Measurements from ENCODE around the gene SETDB2.
A peak's percentile ranks its signal among the peaks of the same experiment; 100 is the strongest.

SETDB2 gene

GRCh38 chr13:49428041-49428763 is 15.9 kb upstream of the SETDB2 start:
- TF ChIP-seq CTCF (conservative IDR thresholded peaks at IDR 0.05; ENCODE audit: control insufficient read depth, insufficient read depth, low read depth, low read length), result no peak
- no peak for DNase-seq (ENCODE audit: low read depth)
- H3K4me3 ChIP-seq (ENCODE audit: control insufficient read depth, low read depth, low read length), result no peak overlapping the region

- no peak for DNase-seq (ENCODE audit: low read depth)
- no peak for TF ChIP-seq CTCF (conservative IDR thresholded peaks at IDR 0.05; ENCODE audit: control insufficient read depth, insufficient read depth, low read depth, low read length)
- H3K4me3 ChIP-seq (ENCODE audit: control insufficient read depth, low read depth, low read length), result no peak overlapping the region
Measured at GRCh38 chr13:49429121-49429520, 15.0 kb upstream of the SETDB2 start.

GRCh38 chr13:49435992-49436391 is 8.1 kb upstream of the SETDB2 start:
- H3K4me3 ChIP-seq (ENCODE audit: control insufficient read depth, low read depth, low read length), result no peak overlapping the region
- peak; percentile 56 for DNase-seq (ENCODE audit: low read depth)
- TF ChIP-seq CTCF (conservative IDR thresholded peaks at IDR 0.05; ENCODE audit: control insufficient read depth, insufficient read depth, low read depth, low read length), result no peak

GRCh38 chr13:49436890-49437289 is 7.2 kb upstream of the SETDB2 start:
- peak; percentile 19 for TF ChIP-seq CTCF (conservative IDR thresholded peaks at IDR 0.05; ENCODE audit: control insufficient read depth, insufficient read depth, low read depth, low read length)
- DNase-seq (ENCODE audit: low read depth), result peak; percentile 79
- no peak overlapping the region for H3K4me3 ChIP-seq (ENCODE audit: control insufficient read depth, low read depth, low read length)

- no peak overlapping the region for H3K4me3 ChIP-seq (ENCODE audit: control insufficient read depth, low read depth, low read length)
- DNase-seq (ENCODE audit: low read depth), result no peak
- TF ChIP-seq CTCF (conservative IDR thresholded peaks at IDR 0.05; ENCODE audit: control insufficient read depth, insufficient read depth, low read depth, low read length), result no peak
Measured at GRCh38 chr13:49437705-49438104, 6.4 kb upstream of the SETDB2 start.

GRCh38 chr13:49439609-49440008 is 4.5 kb upstream of the SETDB2 start:
- no peak for DNase-seq (ENCODE audit: low read depth)
- no peak for TF ChIP-seq CTCF (conservative IDR thresholded peaks at IDR 0.05; ENCODE audit: control insufficient read depth, insufficient read depth, low read depth, low read length)
- H3K4me3 ChIP-seq (ENCODE audit: control insufficient read depth, low read depth, low read length), result no peak overlapping the region

Measured in fibroblast of mammary gland (primary cell).